ENCODE data around the gene TMEM132D.

TMEM132D gene

GRCh38 chr12:129811963-129812362 lies 91.9 kb downstream of the TMEM132D start:
- Histone ChIP-seq H3K4me3 (IDR thresholded peaks at IDR 0.05; ENCODE audit: insufficient read depth, low read depth, low read length) (no peak overlapping the region), H3K9ac (no peak overlapping the region), H3K36me3 (ENCODE audit: insufficient read depth) (no peaks in the 10 kb centered on the region), H3K79me2 (ENCODE audit: insufficient read depth, low read depth) (no peaks in the 10 kb centered on the region), H2AFZ (ENCODE audit: low read depth) (no peak overlapping the region), H4K20me1 (ENCODE audit: insufficient read depth) (no peaks in the 10 kb centered on the region), H3K27ac (no peak overlapping the region), H3K4me2 (no peak overlapping the region), H3K4me1 (ENCODE audit: low read depth, poor library complexity, severe bottlenecking) (no peaks in the 10 kb centered on the region), H3K27me3 (ENCODE audit: insufficient read depth, low read depth) (no peaks in the 10 kb centered on the region)
- no peak for TF ChIP-seq CTCF (conservative IDR thresholded peaks at IDR 0.05; ENCODE audit: low read depth, low read length)

DNA sequence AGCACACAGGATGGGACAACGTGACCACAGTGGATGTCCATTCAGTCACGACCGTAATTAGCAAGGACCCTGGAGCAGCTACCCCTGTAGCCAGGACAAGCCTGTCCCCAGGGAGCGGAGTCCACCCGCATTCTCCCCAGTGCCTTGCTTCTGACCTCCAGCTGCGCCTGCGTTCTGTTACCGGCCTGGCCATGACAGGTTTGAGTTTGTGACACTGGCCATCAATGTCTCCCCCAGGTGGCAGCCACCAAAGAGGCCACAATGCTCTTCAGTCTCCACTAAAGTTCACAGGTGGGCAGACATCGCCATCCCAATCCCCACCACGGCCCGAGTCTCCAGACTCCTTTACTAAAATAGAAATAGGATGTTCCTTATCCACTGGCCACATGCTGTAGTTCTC lies 96.7 kb downstream of the TMEM132D start:
- no peaks in the 10 kb centered on the region for H3K79me2 ChIP-seq (ENCODE audit: insufficient read depth, low read depth)

GRCh38 chr12:129791396-129791795 lies 112.4 kb downstream of the TMEM132D start:
- Histone ChIP-seq H3K4me2 (no peak overlapping the region), H3K4me3 (IDR thresholded peaks at IDR 0.05; ENCODE audit: insufficient read depth, low read depth, low read length) (no peak overlapping the region), H3K27ac (no peak overlapping the region), H2AFZ (ENCODE audit: low read depth) (no peak overlapping the region), H3K27me3 (ENCODE audit: insufficient read depth, low read depth) (no peaks in the 10 kb centered on the region), H3K4me1 (ENCODE audit: low read depth, poor library complexity, severe bottlenecking) (no peaks in the 10 kb centered on the region), H3K36me3 (ENCODE audit: insufficient read depth) (no peaks in the 10 kb centered on the region), H3K79me2 (ENCODE audit: insufficient read depth, low read depth) (no peaks in the 10 kb centered on the region), H4K20me1 (ENCODE audit: insufficient read depth) (no peaks in the 10 kb centered on the region), H3K9ac (no peak overlapping the region)
- TF ChIP-seq CTCF (conservative IDR thresholded peaks at IDR 0.05; ENCODE audit: low read depth, low read length): no peak

More for the DNA sequence above, 96.7 kb downstream of the TMEM132D start:
- H3K4me2 ChIP-seq: no peak overlapping the region
- H3K36me3 ChIP-seq (ENCODE audit: insufficient read depth): no peaks in the 10 kb centered on the region
- no peak for TF ChIP-seq CTCF (conservative IDR thresholded peaks at IDR 0.05; ENCODE audit: low read depth, low read length)
- H3K4me3 ChIP-seq (IDR thresholded peaks at IDR 0.05; ENCODE audit: insufficient read depth, low read depth, low read length): no peak overlapping the region
- H2AFZ ChIP-seq (ENCODE audit: low read depth): no peak overlapping the region
- H3K27me3 ChIP-seq (ENCODE audit: insufficient read depth, low read depth): no peaks in the 10 kb centered on the region
- no peaks in the 10 kb centered on the region for H4K20me1 ChIP-seq (ENCODE audit: insufficient read depth)
- H3K9ac ChIP-seq: no peak overlapping the region
- no peaks in the 10 kb centered on the region for H3K4me1 ChIP-seq (ENCODE audit: low read depth, poor library complexity, severe bottlenecking)
- no peak overlapping the region for H3K27ac ChIP-seq

GRCh38 chr12:129790930-129791329 lies 112.9 kb downstream of the TMEM132D start:
- Histone ChIP-seq H3K4me1 (ENCODE audit: low read depth, poor library complexity, severe bottlenecking) (no peaks in the 10 kb centered on the region), H3K9ac (no peak overlapping the region), H3K4me3 (IDR thresholded peaks at IDR 0.05; ENCODE audit: insufficient read depth, low read depth, low read length) (no peak overlapping the region), H3K4me2 (no peak overlapping the region), H3K79me2 (ENCODE audit: insufficient read depth, low read depth) (no peaks in the 10 kb centered on the region), H3K27me3 (ENCODE audit: insufficient read depth, low read depth) (no peaks in the 10 kb centered on the region), H4K20me1 (ENCODE audit: insufficient read depth) (no peaks in the 10 kb centered on the region), H3K27ac (no peak overlapping the region), H2AFZ (ENCODE audit: low read depth) (no peak overlapping the region), H3K36me3 (ENCODE audit: insufficient read depth) (no peaks in the 10 kb centered on the region)
- no peak for TF ChIP-seq CTCF (conservative IDR thresholded peaks at IDR 0.05; ENCODE audit: low read depth, low read length)
